Activated CD8-positive, alpha-beta memory T cell treated with anti-CD3 and anti-CD28 coated beads, Interleukin-2, amount 50 U/mL, for 1 hour (primary cell): ENCODE data around the gene WDR89.
A peak's percentile ranks its signal among the peaks of the same experiment; 100 is the strongest.
"Not testable (repeated sequence)": the region's sequence is repeated elsewhere in the genome, so short reads cannot be mapped to it uniquely, and the experiment has no call there.

Experiments
- DNase-seq: peaks from one replicate; pipeline ENCODE4 v3.0.0-alpha.2; 2020; ENCODE audit errors: extremely low read depth

The WDR89 gene, protein sequence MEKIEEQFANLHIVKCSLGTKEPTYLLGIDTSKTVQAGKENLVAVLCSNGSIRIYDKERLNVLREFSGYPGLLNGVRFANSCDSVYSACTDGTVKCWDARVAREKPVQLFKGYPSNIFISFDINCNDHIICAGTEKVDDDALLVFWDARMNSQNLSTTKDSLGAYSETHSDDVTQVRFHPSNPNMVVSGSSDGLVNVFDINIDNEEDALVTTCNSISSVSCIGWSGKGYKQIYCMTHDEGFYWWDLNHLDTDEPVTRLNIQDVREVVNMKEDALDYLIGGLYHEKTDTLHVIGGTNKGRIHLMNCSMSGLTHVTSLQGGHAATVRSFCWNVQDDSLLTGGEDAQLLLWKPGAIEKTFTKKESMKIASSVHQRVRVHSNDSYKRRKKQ

DNA sequence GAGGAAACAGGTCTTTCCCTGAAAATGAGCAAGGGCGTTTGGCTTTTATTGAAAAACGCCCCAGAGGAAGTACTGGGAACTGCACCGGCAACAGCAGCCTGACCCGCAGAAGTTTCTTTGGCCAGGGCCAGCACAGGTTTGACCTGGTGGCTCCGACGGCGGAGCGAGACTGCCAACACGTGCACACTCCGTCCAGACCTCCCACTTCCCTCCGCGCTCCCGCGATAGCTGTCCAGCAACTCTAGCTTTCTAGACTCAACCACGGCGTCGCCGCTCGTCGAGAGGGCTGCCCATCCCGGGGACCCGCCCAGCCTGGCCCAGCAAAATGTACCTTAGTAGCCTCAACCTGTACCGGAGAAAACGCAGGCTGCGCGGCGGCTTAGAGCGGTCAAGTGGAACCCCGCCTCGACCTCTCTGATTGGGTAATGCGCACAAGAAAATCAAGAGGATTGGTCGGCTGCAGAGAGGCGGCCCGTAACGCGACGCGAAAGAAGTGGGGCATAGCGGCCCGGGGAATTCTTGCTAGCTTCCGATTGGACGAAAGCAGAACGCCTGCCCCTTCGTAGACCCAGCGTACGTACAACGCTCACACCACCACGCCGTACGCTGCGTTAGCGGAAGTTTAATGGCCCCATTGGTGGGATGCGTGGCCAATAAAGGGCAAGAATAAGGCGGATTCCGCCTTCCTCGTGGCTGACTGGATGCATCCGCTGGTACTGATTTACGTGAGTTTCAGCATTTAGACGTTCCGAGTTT is at the start of gene WDR89:
TSS of gene WDR89 (minus strand) at position 399 of the 756 bp plus-strand sequence. CDS start 41,929 bp downstream, outside the sequence.
- DNase-seq = peak; percentile 89

DNA sequence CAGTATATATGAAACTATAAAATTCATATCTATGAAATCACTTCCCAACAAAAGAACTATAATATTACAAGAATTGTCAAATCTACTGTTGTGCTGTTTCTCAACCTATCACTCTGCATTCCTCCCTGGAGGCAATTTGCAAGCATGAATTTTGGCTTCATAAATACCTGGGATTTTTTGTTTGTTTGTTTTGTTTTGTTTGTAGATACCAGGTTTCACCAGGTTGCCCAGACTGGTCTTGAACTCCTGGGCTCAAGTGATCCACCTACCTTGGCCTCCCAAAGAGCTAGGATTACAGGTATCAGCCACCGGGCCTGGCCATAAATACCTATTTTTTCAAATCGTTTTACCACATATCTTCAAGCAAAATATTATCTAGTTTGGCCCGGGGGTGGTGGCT is 47.5 kb upstream of the WDR89 start:
- no peak for DNase-seq

DNA sequence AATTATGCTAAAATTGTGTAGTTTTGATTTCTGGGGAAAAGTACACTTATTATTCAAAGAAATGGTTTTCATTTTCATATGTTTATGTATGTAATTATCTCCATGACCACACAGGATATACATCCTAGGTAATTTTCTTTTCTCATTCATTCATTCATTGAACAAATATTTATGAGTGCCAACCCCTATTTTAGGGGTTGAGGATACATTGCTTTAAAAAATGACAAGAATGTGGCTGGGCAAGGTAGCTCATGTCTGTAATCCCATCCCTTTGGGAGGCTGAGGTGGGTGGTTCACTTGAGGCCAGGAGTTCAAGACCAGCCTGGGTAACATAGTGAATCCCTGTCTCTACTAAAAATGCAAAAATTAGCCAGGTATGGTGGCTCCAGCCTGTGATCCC is 45.3 kb upstream of the WDR89 start:
- DNase-seq = no peak

DNA sequence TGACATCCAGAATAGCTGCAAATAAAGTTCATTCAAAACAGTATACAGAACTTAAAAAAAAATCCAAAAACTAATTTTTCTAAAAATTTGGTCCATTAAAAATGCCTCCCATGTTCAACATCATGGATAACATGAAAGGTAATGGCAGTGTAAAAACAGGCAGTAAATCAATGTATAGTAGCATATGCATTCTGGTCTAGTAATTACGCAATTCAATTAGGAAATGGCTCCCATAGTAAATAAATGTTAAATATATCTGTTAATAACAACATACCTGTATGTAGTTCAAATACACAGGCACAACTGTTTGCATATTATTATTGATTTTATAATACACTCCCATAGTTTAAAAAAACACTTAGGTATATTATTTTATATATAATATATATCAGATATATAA is 43.7 kb upstream of the WDR89 start:
- no peak for DNase-seq

DNA sequence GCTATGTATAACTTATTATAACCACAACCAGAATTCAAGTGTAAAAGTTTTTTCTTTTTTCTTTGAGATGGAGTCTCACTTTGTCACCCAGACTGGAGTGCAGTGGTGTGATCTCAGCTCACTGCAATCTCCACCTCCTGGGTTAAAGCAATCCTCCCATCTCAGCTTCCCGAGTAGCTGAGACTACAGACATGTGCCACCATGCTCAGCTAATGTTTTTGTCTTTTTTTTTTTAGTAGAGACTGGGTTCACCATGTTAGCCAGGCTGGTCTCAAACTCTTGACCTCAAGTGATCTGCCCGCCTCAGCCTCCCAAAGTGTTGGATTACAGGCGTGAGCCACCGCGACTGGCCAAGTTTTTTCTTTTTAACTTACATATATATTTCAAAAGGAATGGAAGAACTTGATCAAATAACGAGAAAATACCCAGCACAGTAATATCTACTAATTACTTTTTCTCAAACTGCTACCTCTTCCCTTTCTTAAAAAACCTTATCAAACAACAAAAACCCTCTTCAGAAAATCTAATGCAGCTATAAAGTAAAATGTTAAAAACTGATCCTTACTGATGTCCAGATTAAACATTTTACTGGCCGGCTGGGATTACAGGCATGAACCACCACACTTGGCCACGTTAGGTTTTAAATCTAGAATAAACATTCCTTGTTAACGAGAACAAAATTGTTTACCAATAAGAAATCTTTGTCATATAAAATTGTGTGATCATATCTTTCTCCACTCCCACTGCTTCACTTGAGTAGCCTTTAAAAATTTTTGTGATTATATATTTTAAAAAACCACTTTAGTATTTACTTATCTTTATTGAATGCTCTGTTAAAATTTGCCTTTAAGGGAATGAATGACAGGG is 41.3 kb upstream of the WDR89 start:
- no peak for DNase-seq

DNA sequence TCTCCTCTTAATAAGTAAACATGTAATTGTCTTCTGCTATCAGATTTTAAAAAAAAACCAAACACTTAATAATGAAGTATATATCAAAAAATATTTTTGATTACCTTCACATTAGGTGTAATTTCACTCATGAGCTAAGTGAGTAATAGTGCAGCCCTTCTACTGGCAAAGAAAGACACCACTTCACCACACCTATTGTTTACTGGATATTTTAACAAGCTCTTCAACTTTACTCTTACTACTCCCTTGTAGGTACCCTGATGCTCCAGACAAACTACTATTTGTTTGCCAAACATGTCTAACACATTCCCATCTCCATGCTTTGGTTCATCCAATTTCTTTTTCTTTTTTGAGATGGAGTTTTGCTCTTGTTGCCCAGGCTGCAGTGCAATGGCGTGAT is 36.9 kb upstream of the WDR89 start:
- no peak for DNase-seq

DNA sequence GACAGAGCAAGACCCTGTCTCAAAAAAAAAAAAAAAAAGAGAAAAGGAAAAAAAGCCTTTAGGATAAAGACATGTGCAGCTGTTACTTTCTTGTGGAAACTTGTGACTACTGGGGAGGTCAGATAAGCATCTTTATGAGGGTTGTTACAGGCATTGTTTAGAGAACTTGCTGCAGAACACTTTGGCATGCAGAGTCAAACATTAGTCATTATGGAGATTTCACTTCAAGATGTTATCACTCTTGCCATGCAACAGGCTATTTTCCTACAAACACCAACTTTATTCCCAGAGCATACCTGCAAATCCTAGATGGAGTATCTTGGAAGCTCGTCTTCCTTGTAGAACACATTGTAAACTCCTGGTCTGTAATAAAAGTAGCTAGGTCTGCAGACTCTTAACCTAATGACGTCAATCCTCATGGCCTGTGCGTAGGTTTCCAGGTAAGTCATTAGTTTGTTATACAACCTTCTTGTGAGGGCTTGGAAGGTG is 36.3 kb upstream of the WDR89 start:
- no peak for DNase-seq

DNA sequence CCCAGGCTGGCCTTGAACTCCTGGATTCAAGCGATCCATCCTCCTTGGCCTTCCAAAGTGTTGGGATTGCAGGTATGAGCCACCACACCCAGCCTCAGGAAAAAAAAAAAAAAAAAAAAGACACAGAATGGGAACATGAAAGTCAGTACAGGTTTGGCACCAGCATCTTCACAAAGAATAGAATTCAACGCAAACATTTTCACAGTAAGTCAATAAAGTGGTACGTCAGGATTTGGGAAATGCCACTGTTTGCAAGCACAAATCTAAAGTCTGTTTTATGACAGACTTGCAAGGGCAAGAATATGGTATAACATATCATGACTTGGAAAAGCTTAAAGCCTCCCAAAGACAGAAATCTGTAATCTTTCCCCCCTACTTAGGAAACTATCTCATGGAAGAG is 34.9 kb upstream of the WDR89 start:
- no peak for DNase-seq

DNA sequence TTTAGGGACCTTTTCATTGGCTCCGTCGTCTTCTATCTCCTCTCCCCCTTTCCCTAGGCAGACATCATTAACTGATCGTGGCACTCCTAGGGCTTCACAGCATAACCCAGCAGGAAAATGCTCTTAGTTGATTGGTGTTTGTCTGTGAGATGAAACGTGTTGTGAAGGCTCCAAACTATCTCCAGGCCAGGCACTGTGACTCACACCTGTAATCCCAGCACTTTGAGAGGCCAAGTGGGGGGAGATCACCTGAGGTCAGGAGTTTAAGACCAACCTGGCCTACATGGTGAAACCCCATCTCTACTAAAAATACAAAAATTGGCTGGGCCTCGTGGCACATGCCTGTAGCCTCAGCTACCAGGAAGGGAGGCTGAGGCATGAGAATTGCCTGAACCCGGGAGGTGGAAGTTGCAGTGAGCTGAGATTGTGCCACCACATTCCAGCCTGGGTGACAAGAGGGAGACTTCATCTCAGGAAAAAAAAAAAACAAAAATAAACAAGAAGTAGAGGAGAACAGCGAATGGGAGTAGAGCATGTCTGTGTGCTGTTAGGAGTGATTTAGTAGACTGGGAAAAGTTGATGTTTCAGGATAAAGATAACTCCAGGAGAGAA is 32.3 kb upstream of the WDR89 start:
- no peak for DNase-seq

DNA sequence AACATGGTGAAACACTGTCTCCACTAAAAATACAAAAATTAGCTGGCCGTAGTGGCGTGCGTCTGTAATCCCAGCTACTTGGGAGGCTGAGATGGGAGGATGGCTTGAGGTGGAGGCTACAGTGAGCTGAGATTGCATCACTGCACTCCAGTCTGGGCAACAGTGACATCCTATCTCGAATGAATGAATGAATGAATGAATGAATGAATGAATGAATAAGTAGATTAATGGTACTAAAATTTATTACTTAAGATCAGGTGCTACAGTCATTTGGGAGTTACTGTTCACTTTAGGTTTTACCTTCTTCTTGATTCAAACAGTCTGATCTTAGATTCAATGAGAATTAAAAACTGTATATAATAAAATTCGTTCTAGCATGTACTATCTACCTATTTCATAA is 31.6 kb upstream of the WDR89 start:
- no peak for DNase-seq

DNA sequence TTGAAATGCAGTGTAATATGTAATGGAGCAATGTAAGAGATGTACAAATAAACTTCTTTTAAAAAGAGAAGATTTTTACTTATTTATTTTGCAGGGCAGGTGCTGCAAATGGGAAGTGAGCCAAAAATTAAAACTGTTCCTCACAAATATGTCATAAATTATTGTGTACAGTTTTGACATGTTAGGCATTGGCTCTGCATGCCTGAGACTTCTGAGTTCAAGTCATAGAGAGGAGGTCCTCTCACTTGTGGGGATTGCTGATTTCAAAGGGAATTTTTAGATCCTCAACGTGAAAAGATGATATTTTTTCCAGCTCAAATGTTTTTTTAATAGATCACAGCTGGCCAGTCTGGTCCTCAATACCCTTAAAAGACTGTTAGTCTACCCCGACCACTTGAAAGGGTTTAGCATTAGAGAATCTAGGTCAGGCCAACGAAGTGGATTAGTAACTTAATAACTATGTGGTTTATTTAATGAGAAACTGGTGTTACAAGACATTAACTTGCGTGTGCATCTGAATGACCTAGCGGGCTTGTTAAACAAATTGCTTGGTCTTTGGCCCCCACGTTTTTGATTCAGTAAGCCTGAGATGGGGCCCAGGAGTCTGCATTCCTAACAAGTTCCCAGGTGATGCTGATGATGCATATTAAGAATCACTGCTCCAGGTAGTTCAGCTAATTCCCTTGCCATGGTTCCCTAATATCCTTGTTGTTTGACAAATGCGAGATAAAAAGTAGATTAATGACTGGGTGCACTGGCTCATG is 30.9 kb upstream of the WDR89 start:
- DNase-seq = no peak

DNA sequence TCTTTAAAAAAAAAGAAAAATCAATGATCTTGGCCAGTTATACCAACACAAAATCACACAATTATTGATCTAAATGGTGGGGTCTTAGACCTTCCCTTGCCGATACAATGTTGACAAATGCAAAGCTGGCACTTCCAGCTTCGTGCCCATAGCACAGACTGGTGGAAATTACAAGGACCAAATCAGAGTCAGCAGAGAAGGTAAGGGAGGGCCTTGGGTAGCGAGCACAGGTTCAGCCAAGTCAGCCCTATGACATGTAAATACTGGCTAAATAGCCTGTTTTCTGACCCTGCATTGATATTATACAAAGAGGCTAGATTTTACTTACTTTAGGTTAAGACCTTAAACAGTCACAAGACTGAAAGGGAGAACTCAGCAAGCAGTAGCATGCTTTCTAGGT is 30.3 kb upstream of the WDR89 start:
- no peak for DNase-seq

DNA sequence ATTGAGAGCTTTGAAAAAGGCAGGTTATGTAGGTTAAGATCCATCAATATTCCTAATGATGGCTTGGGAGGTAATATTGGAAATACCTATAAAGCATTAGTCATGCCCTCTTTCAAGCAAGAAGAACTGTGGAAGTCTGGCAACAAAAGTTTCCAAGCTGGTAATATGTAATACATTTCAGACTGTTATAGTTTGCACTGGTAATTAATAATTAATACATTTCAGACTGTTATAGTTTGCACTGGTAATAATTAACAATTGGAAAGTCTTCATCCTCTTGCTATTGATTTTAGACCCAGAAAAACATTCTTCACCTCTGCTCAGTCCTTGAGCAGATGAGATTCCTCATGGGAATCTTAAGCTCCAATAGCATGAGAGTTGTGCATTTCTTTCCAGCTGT is 29.0 kb upstream of the WDR89 start:
- no peak for DNase-seq

DNA sequence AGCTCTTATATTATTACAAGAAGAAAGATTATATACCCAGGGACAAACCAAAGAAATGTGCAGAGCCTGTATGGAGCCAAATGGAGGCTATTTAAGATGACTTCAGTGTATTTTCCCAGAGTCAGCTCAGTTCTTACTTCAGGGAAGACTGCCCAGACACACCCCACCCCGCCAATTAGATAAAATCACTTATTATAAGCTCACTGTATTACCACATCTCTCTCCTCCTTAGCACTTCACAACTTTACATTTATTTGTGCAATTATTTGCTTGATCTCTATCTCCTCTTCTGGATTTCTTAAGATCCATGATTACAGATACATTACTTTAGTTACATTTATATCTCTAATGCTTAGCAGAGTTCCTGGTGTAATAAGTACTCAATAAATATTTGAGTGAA is 24.7 kb upstream of the WDR89 start:
- no peak for DNase-seq

DNA sequence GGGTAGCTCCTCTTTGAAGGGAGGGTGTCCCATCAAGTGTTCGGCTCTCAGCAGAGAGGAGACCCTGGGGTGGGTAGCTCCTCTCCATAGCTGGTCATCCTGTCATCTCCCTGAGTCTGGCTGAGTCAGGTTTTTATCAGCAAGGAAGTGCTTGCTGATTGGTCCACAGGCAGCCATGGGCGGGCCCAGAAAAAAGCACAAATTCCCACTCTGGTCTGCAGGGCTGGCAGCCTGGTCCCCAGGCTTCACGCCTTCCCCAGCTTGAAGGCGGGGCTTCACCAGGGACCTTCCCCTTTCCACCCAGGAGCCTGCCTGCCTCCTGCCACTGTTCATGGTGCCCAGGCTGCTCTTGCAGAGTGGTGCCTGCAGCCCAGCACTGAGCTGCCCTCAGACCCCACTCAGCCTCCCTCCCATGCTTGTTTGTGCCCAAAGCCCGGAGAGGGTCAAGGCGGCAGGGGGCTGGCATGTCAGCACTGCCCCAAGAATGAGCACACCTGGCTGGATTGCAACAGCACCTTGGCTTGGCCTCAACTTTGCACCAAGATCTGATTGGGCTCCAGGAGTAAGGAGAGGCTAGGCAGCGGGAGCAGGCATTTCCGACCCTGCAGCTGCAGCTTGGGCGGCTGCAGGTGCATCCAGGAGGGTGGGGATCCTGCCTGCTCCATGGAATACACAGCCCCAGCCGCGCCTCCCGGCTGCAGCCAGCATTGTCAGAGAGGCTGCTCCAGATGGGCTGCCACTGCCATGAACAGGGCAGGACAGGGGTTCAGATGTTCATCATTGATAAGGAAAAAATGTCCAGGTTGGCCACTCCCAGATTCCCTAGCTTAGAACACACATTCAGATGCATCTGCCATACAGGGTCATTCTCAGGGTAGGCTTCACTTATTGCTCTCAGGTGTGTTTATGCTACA is 22.0 kb upstream of the WDR89 start:
- no peak for DNase-seq

DNA sequence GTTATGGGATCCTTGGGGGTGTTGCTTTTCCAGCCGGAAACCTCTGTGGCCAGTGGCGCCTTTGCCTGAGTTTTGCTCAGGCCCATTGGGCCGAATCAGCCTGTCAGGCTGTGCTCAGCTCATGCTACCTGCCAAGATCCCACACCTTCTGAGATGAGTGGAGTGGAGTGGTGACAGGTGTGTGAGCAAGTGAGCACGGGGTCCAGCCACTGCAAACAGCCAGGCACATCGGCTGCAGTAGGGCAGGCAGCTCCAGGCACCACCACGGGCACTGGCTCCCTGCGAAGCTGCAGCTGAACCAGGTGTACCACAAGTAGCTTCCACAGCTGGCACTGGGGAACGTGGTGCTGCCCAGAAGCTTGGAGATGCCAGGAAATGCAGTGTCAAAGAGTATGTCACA is 21.1 kb upstream of the WDR89 start:
- DNase-seq = no peak

DNA sequence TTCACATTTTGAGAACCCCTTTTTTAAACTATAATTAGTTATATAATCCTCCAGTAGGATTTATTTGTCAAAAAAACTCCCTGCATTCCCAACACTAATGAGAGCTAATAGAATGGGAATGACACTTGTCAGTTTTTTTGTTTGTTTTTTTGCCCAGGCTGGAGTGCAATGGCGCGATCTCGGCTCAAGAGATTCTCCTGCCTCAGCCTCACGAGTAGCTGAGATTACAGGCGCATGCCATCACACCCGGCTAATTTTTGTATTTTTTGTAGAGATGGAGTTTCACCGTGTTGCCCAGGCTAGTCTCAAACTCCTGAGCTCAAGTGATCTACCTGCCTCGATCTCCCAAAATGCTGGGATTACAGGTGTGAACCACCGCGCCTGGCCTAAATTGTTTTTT is 20.2 kb upstream of the WDR89 start:
- DNase-seq = not testable (repeated sequence)

DNA sequence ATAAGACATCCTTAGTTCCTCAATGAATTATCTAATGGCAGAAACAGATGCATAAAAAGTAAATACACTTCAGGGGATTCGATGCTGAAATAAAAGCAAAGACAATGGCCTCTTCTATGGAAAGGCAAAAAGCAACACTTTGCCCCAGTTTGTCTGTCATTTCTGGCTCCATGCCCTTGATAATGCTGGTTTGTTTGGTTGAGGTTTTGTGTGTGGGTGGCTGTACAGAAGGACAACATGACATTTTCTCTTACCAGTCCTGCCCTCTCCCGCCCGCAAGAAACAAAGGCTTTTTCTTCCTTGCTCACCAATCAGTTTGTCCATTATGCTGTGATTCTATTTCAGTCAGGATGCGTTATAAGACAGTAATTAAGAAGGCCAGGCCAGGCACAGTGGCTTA is 18.1 kb upstream of the WDR89 start:
- no peak for DNase-seq

DNA sequence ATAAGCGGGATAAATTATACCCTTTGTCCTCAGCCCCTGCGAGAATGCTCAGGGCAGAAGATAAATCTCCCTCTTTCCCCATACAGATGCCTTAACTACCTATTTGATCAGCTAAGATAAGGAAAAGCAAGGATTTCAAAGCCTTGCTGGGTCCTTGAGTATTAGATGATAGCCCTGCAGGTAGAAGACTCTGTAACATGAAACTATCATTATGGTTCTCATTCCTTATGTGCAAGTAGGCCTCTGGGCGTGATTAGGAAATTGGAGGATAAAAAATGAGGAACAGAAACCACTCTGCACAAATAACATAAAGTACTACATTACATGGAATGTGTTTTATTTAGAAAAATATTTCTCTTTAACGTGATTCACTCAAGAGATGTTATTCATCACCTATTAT is 14.5 kb upstream of the WDR89 start:
- no peak for DNase-seq

DNA sequence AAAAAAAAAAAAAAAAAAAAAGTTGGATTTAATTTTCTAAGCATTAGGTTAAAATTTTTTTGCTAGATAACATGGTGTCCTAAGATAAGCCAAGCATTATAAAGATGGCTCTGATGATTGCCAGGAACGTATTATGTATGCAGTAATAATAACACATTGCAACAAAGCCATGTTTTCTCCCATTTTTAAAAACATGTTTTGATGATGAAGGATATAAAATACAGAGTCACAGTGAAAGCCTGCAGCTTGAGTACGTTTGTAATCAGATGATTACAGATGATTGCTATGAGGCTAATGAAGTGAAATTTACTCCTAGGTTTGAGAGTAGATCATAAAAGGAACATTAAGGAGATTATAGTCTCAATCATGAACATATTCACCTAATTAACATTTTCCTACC is 13.3 kb upstream of the WDR89 start:
- DNase-seq = no peak
